A204.1 (cell line): Measurements from ENCODE around the gene PLXNB2.

Source experiments
- FAIRE-seq: peaks from 2 replicates; lab custom pipeline; 2012; peaks lifted over from hg19 to GRCh38; lab: Jason Lieb, UNC

PLXNB2 gene

GRCh38 chr22:50296658-50297490, 10.6 kb downstream of the PLXNB2 start:
- FAIRE-seq: no peak

- FAIRE-seq: no peak
Measured at GRCh38 chr22:50294319-50294656, 13.2 kb downstream of the PLXNB2 start.

- FAIRE-seq: no peak
Measured at GRCh38 chr22:50293441-50294318, 13.8 kb downstream of the PLXNB2 start.

GRCh38 chr22:50292643-50293440, 14.6 kb downstream of the PLXNB2 start:
- FAIRE-seq: no peak

- FAIRE-seq: no peak
Measured at GRCh38 chr22:50289942-50290630, 17.4 kb downstream of the PLXNB2 start.

- no peak for FAIRE-seq
Measured at GRCh38 chr22:50289151-50289941, 18.1 kb downstream of the PLXNB2 start.

GRCh38 chr22:50287731-50288130, 19.7 kb downstream of the PLXNB2 start:
- FAIRE-seq: no peak

- no peak for FAIRE-seq
Measured at GRCh38 chr22:50286701-50287318, 20.6 kb downstream of the PLXNB2 start.

GRCh38 chr22:50286275-50286674, 21.2 kb downstream of the PLXNB2 start:
- no peak for FAIRE-seq

- no peak for FAIRE-seq
Measured at GRCh38 chr22:50285568-50286229, 21.7 kb downstream of the PLXNB2 start.

- no peak for FAIRE-seq
Measured at GRCh38 chr22:50284479-50284878, 23.0 kb downstream of the PLXNB2 start.

- FAIRE-seq: no peak
Measured at GRCh38 chr22:50283821-50284220, 23.6 kb downstream of the PLXNB2 start.

GRCh38 chr22:50282361-50283155, 24.9 kb downstream of the PLXNB2 start:
- no peak for FAIRE-seq

- no peak for FAIRE-seq
Measured at GRCh38 chr22:50281957-50282356, 25.5 kb downstream of the PLXNB2 start.

- no peak for FAIRE-seq
Measured at GRCh38 chr22:50281384-50281760, 26.1 kb downstream of the PLXNB2 start.

- no peak for FAIRE-seq
Measured at GRCh38 chr22:50280708-50281383, 26.6 kb downstream of the PLXNB2 start.

- no peak for FAIRE-seq
Measured at GRCh38 chr22:50280022-50280707, 27.3 kb downstream of the PLXNB2 start.

GRCh38 chr22:50278956-50279619, 28.4 kb downstream of the PLXNB2 start:
- no peak for FAIRE-seq
